ENCODE measurements around the gene HERC5. TPM values are rescaled to one million over a fixed set of nuclear protein-coding genes. Genes with fewer than 3 reads are reported as not detected.

The HERC5 gene
- total RNA-seq, result 10 to 100 TPM; 30.2 TPM

DNA sequence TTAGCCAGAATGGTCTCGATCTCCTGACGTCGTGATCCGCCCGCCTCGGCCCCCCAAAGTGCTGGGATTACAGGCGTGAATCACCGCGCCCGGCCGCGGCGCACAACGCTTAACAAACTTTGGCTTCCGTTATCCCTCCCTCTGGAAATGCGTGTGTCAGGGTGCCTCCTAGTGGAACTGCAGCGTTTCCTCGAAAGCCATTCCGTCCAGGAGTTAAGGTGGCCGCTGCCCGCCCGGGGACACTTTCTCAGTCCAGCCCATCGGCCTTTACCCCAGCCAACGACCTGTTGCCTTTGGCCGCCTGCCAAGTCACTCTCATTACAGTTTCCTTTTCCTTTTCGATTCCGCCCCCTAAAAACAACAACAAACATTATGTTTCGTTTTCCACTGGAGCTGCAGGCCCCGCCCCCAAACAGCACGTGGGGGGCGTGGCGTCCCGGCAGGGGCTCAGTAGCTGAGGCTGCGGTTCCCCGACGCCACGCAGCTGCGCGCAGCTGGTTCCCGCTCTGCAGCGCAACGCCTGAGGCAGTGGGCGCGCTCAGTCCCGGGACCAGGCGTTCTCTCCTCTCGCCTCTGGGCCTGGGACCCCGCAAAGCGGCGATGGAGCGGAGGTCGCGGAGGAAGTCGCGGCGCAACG lies at the start of gene HERC5:
TSS of gene HERC5 (plus strand) at position 450 of the 637 bp plus-strand sequence. CDS start at position 601, 151 bp downstream.
- ATAC-seq (peak; percentile 93), DNase-seq (peak; percentile 94)
- Mint-ChIP-seq H3K27ac (peak within 1 kb of the TSS; percentile 100), H3K36me3 (ENCODE audit: low read depth) (peaks cover 49% of the 10 kb centered on the region), H3K4me3 (peak within 1 kb of the TSS; percentile 100), H3K4me1 (ENCODE audit: low read depth) (peaks cover 49% of the 10 kb centered on the region), H3K27me3 (ENCODE audit: low read depth) (no peaks in the 10 kb centered on the region), H3K9me3 (ENCODE audit: insufficient read depth) (no peaks in the 10 kb centered on the region)
- POLR2A ChIA-PET, result interaction anchor here (0.6 to 4.7 kb wide), 24 partner anchors 9 to 184 kb away, joined by 3 to 79 read pairs (median 6); partner anchors contain the start of genes HERC6 and PPM1K
- CTCF ChIA-PET, result interaction anchor here (0.8 to 3.1 kb wide), 7 partner anchors 12 to 238 kb away, joined by 3 to 19 read pairs (median 4); partner anchors contain the start of genes HERC6 and PPM1K

DNA sequence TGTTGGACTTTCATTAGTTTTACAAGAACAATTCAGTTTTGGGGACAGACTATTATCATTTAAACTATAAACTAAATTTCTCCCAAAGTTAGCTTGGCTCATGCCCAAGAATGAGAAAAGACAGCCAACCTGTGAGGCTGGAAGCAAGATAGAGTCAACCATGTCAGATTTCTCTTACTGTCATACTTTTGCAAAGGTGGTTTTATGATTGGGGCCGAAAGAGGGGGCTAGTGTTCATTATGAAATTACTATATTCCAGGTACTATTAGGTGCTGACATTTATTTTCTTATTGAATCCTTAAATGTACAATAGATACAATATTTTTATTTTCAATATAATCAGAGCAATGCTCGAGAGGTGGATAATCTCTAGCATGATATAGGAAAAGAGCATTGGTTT lies 47.7 kb upstream of the HERC5 start:
- H3K4me3 Mint-ChIP-seq, result no peak overlapping the region
- no peak for ATAC-seq
- no peak overlapping the region for H3K27ac Mint-ChIP-seq
- no peaks in the 10 kb centered on the region for H3K27me3 Mint-ChIP-seq (ENCODE audit: low read depth)
- H3K9me3 Mint-ChIP-seq (ENCODE audit: insufficient read depth), result no peaks in the 10 kb centered on the region
- no peak for DNase-seq
- POLR2A ChIA-PET, result interaction anchor here (0.7 kb wide), 1 partner anchor 20 kb away, joined by 3 read pairs; no protein-coding TSS in a partner anchor
- H3K4me1 Mint-ChIP-seq (ENCODE audit: low read depth), result peaks cover 2% of the 10 kb centered on the region
- peaks cover 69% of the 10 kb centered on the region for H3K36me3 Mint-ChIP-seq (ENCODE audit: low read depth)
- CTCF ChIA-PET, result no interaction called here

DNA sequence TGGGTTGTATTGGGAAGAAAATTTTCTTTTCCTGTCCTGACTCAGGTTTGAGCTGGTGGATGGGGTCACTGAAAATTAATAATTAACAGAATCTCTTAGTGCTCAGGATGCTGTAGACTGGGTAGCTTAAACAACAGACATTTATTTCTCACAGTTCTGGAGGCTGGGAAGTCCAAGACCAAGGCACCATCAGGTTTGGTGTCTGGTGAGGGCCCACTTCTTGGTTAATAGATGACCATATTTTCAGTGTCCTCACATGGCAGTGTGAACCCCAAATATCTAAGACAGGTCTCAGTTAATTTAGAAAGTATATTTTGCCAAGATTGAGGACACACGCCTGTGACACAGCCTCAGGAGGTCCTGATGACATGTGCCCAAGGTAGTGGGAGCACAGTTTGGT lies 47.1 kb upstream of the HERC5 start:
- peaks cover 70% of the 10 kb centered on the region for H3K36me3 Mint-ChIP-seq (ENCODE audit: low read depth)
- no peak for ATAC-seq
- H3K4me1 Mint-ChIP-seq (ENCODE audit: low read depth), result peaks cover 2% of the 10 kb centered on the region
- no peaks in the 10 kb centered on the region for H3K27me3 Mint-ChIP-seq (ENCODE audit: low read depth)
- CTCF ChIA-PET, result no interaction called here
- POLR2A ChIA-PET, result no interaction called here
- no peaks in the 10 kb centered on the region for H3K9me3 Mint-ChIP-seq (ENCODE audit: insufficient read depth)
- H3K4me3 Mint-ChIP-seq, result no peak overlapping the region
- H3K27ac Mint-ChIP-seq, result no peak overlapping the region
- no peak for DNase-seq

DNA sequence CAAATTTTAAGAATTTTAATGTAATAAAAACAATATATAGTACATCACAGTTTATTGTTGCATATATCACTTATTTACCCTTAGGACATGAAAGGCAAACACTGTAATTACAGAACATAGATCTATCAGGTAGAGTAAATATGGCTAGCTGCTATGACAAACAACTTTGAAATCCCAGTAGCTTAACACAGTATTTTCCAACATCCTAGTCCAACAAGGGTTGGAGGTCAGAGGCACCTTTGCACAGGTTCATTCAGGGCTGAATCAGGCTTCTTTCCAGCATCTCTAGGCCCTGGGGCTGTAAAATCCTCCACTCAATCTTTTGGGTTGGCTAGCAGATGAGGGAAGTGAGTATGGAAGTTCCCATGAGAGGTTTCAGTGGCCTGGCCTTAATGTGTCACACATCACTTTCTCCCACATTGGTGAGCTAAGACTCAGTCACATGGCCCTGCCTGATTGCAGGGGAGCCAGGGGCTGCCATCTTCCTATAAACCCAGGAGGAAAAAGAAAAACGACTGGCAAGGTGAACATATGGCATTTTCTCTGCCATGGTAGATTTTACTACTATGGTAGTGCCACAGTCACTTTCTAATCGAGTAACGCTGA lies 45.3 kb upstream of the HERC5 start:
- POLR2A ChIA-PET, result no interaction called here
- no peak for ATAC-seq
- no peak for DNase-seq
- Mint-ChIP-seq H3K36me3 (ENCODE audit: low read depth) (peaks cover 71% of the 10 kb centered on the region), H3K4me3 (no peak overlapping the region), H3K9me3 (ENCODE audit: insufficient read depth) (no peaks in the 10 kb centered on the region), H3K27me3 (ENCODE audit: low read depth) (no peaks in the 10 kb centered on the region), H3K4me1 (ENCODE audit: low read depth) (peaks cover 2% of the 10 kb centered on the region), H3K27ac (no peak overlapping the region)
- CTCF ChIA-PET, result no interaction called here

DNA sequence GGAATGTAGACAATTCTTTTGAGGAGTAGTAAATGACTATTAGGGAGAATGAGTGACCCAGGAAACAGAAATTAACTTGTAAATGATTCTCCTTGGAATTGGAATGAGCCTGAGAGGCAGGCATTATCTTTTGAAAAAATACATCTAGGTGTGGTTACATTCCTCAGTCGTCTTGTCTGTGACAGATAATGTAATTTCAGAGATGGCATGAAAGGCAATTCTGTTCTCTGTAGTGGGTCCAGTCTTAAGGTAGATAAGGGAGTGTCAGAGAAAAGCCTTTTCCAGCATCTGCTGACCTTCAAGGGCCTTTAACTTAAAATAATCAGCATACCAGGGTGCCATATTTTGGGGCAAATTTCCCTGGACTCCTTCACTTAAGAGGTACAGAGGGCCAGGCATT lies 43.1 kb upstream of the HERC5 start:
- DNase-seq (no peak), ATAC-seq (no peak)
- no peaks in the 10 kb centered on the region for H3K9me3 Mint-ChIP-seq (ENCODE audit: insufficient read depth)
- no peak overlapping the region for H3K4me3 Mint-ChIP-seq
- ChIA-PET CTCF (no interaction called here), POLR2A (no interaction called here)
- H3K4me1 Mint-ChIP-seq (ENCODE audit: low read depth), result peaks cover 2% of the 10 kb centered on the region
- no peaks in the 10 kb centered on the region for H3K27me3 Mint-ChIP-seq (ENCODE audit: low read depth)
- H3K27ac Mint-ChIP-seq, result no peak overlapping the region
- peaks cover 74% of the 10 kb centered on the region for H3K36me3 Mint-ChIP-seq (ENCODE audit: low read depth)

DNA sequence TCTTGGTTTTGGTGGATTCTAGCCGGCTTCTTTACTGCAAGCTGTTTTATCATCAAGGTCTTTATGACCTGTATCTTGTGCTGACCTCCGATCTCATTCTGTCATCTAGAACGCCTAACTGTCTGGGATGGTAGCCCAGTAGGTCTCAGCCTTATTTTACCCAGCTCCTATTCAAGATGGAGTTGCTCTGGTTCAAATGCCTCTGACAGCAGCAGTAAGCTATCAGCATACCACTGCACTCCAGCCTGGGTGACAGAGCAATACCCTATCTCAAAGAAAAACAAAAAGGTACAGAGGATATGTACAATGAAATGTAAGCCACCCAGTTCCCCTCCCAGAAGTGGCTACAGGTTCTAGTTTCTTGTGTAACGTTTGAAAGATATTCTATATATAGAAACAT lies 42.2 kb upstream of the HERC5 start:
- no peak overlapping the region for H3K27ac Mint-ChIP-seq
- CTCF ChIA-PET, result no interaction called here
- H3K4me3 Mint-ChIP-seq, result no peak overlapping the region

DNA sequence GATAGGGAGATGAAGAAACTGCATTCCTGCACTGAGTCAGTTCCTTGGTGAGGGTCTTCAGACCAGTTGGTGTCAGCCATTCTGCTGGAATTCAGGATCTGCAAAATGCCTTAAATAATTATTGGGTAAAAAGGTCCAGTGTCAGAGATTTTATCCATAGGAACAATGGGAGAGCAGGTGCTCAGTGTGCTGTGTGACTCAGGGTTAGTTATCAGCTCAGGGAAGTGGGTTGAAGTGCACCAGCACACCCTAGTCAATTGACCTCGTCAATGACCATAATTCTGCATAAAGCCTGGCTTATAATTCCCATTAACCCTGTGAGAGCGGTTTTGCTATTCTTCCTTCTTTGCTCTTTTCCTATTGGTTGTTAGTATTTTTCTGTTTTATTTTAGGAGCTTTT lies 40.9 kb upstream of the HERC5 start:
- H3K36me3 Mint-ChIP-seq (ENCODE audit: low read depth), result peaks cover 63% of the 10 kb centered on the region
- H3K27me3 Mint-ChIP-seq (ENCODE audit: low read depth), result no peaks in the 10 kb centered on the region
- no peak overlapping the region for H3K4me3 Mint-ChIP-seq
- no peak for ATAC-seq
- no peak overlapping the region for H3K27ac Mint-ChIP-seq
- CTCF ChIA-PET, result no interaction called here
- no peak for DNase-seq
- POLR2A ChIA-PET, result no interaction called here
- H3K9me3 Mint-ChIP-seq (ENCODE audit: insufficient read depth), result no peaks in the 10 kb centered on the region
- H3K4me1 Mint-ChIP-seq (ENCODE audit: low read depth), result peaks cover 2% of the 10 kb centered on the region

More for the DNA sequence above, 42.2 kb upstream of the HERC5 start:
- peaks cover 2% of the 10 kb centered on the region for H3K4me1 Mint-ChIP-seq (ENCODE audit: low read depth)
- no peaks in the 10 kb centered on the region for H3K27me3 Mint-ChIP-seq (ENCODE audit: low read depth)
- DNase-seq (no peak), ATAC-seq (no peak)
- H3K36me3 Mint-ChIP-seq (ENCODE audit: low read depth), result peaks cover 72% of the 10 kb centered on the region
- POLR2A ChIA-PET, result no interaction called here
- H3K9me3 Mint-ChIP-seq (ENCODE audit: insufficient read depth), result no peaks in the 10 kb centered on the region

DNA sequence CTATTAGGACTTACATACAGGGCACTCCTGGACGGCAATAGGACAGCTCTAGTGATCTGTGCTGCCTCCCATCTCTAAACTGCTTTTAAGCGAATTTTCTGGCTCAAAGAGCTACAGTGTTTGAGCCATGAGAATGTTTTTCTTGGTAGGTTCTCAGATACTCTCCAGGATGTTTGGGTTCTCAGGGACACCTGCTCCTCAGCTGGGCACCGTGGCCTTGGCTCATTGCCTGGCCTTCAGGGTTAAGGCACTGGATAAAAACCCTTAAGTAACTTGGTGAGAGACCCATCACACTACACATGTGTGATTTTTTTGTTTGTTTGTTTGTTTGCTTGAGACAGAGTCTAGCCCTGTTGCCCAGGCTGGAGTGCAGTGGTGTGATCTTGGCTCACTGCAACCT lies 38.5 kb upstream of the HERC5 start:
- CTCF ChIA-PET, result interaction anchor here (2.3 kb wide), 1 partner anchor 97 kb away, joined by 7 read pairs; no protein-coding TSS in a partner anchor
- DNase-seq (no peak), ATAC-seq (no peak)
- no peak overlapping the region for H3K27ac Mint-ChIP-seq
- no peak overlapping the region for H3K4me3 Mint-ChIP-seq
- no peaks in the 10 kb centered on the region for H3K4me1 Mint-ChIP-seq (ENCODE audit: low read depth)
- H3K27me3 Mint-ChIP-seq (ENCODE audit: low read depth), result no peaks in the 10 kb centered on the region
- H3K36me3 Mint-ChIP-seq (ENCODE audit: low read depth), result peaks cover 64% of the 10 kb centered on the region
- H3K9me3 Mint-ChIP-seq (ENCODE audit: insufficient read depth), result peaks cover 5% of the 10 kb centered on the region
- POLR2A ChIA-PET, result interaction anchor here (0.6 to 1.1 kb wide), 2 partner anchors 39 to 247 kb away, joined by 3 to 7 read pairs; partner anchors contain the start of gene HERC5

DNA sequence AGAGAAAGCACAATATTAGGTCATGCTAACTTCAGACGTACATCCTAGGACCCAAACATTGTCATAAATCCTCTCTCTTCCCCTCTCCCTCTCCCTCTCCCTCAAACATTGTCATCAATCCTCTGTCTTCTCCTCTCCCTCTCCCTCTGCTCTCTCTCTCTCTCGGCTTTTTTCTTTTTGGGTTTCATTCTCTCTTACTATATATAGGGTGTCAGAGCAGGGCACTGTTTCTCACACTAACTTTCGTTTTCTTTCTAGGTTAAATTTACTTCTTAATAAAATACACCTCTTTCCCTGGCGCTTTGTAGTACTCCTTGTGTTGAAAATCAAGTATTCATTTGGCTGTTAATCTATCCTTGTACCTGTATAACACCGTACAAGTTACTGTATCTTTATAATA lies 37.0 kb upstream of the HERC5 start:
- H3K27me3 Mint-ChIP-seq (ENCODE audit: low read depth), result no peaks in the 10 kb centered on the region
- no peaks in the 10 kb centered on the region for H3K4me1 Mint-ChIP-seq (ENCODE audit: low read depth)
- peaks cover 5% of the 10 kb centered on the region for H3K9me3 Mint-ChIP-seq (ENCODE audit: insufficient read depth)
- ChIA-PET POLR2A (no interaction called here), CTCF (no interaction called here)
- H3K36me3 Mint-ChIP-seq (ENCODE audit: low read depth), result peaks cover 58% of the 10 kb centered on the region
- no peak overlapping the region for H3K4me3 Mint-ChIP-seq
- ATAC-seq, result no peak
- no peak overlapping the region for H3K27ac Mint-ChIP-seq
- no peak for DNase-seq

DNA sequence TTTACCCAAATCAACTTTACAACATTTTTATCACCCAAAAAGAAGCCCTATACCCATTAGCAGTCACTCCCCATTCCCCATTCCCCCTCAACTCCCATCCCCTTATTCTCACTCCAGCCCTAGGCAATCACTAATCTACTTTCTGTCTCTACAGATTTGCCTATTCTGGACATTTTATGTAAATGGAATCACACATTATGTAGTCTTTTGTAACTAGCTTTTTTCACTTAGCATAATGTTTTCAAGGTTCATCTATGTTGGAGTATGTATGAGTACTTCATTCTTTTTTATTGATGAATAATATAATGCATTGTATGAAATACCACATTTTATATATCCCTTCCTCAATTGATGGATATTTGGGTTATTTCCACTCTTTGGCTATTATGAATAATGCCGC lies 36.1 kb upstream of the HERC5 start:
- peaks cover 56% of the 10 kb centered on the region for H3K36me3 Mint-ChIP-seq (ENCODE audit: low read depth)

DNA sequence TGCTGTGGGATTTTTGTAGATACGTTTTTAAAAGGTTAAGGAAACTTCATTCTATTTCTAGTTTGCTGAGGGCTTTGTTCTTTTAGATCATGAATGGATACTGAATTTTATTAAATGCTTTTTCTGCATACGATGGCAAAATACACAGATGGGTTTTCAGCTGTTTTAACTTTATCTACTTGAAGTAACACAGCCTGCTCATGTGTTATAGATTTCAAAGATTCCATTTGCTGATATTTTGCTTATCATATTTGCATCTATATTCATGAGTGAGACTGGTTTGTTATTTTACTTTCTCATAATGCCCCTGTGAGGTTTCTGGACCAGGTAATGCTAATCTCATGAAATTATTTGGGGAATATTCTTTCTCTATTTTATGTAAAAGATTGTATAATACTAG lies 34.5 kb upstream of the HERC5 start:
- no peak for ATAC-seq
- ChIA-PET CTCF (no interaction called here), POLR2A (no interaction called here)
- H3K4me1 Mint-ChIP-seq (ENCODE audit: low read depth), result no peaks in the 10 kb centered on the region
- H3K9me3 Mint-ChIP-seq (ENCODE audit: insufficient read depth), result peaks cover 5% of the 10 kb centered on the region
- no peak for DNase-seq
- no peak overlapping the region for H3K4me3 Mint-ChIP-seq
- H3K36me3 Mint-ChIP-seq (ENCODE audit: low read depth), result peaks cover 56% of the 10 kb centered on the region
- H3K27ac Mint-ChIP-seq, result no peak overlapping the region
- H3K27me3 Mint-ChIP-seq (ENCODE audit: low read depth), result no peaks in the 10 kb centered on the region

More for the DNA sequence above, 36.1 kb upstream of the HERC5 start:
- ChIA-PET POLR2A (interaction anchor here (0.6 kb wide), 1 partner anchor 36 kb away, joined by 3 read pairs; the partner anchor contains the start of gene HERC5), CTCF (no interaction called here)
- DNase-seq (no peak), ATAC-seq (no peak)
- peaks cover 5% of the 10 kb centered on the region for H3K9me3 Mint-ChIP-seq (ENCODE audit: insufficient read depth)
- no peaks in the 10 kb centered on the region for H3K27me3 Mint-ChIP-seq (ENCODE audit: low read depth)
- no peak overlapping the region for H3K4me3 Mint-ChIP-seq
- no peak overlapping the region for H3K27ac Mint-ChIP-seq
- no peaks in the 10 kb centered on the region for H3K4me1 Mint-ChIP-seq (ENCODE audit: low read depth)

DNA sequence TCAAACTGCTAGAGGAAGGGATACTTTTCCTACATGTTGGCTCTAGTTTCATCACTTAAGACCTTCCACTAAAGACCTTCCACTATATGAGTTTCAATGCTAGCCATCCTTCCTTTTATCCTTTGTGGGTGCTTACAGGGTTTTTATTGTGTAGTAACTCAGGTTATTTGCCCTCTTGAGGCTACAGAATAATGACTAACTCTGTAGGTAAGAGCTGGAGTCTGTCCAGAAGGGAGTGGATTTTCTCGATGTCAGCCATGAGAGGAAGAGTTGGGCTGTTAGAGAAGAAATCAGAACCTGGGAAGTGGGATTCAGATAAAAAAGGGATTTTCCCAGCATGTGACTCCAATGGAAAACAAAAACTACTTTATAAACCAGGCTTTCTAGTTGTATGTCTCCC lies 27.5 kb upstream of the HERC5 start:
- CTCF ChIA-PET, result no interaction called here
- POLR2A ChIA-PET, result no interaction called here
- Mint-ChIP-seq H3K4me3 (no peak overlapping the region), H3K4me1 (ENCODE audit: low read depth) (no peaks in the 10 kb centered on the region), H3K27me3 (ENCODE audit: low read depth) (no peaks in the 10 kb centered on the region), H3K9me3 (ENCODE audit: insufficient read depth) (no peaks in the 10 kb centered on the region), H3K36me3 (ENCODE audit: low read depth) (peaks cover 69% of the 10 kb centered on the region), H3K27ac (no peak overlapping the region)
- DNase-seq, result no peak
- no peak for ATAC-seq

Data from activated CD8-positive, alpha-beta T cell treated with anti-CD3 and anti-CD28 coated beads, Interleukin-2, amount 10 ng/mL, durations not matched to agents 7 days and 5 days (primary cell).